Measurements from ENCODE around the gene WDR86. TPM values are rescaled to one million over a fixed set of nuclear protein-coding genes. Genes with fewer than 3 reads are reported as not detected.

WDR86 gene
- total and polyA plus RNA-seq, 2 of the 8 experiments (the other 6 are each of a cell fraction or from before 2014, with no cell fraction given) = 12.7 to 15.8 TPM

DNA sequence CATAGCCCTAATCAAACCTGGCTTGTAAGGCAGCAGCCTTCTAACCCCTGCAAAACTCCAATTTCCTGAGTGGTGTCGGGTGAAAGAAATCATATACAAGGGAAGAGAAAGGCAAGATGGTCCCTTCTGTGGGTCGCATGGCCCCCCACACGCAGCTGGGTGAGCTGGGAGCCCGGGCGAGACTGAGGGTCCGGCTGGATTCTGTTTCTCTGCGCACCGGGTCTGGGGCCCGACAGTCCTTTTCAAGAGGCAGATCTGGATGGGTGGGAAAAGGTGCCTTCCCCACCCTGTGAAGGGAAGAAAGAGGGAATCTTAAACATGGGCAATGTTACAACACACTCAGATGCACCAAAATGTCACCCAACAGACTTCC is 18.5 kb downstream of the WDR86 start (continued):
- TF ChIP-seq, protein P1, sequence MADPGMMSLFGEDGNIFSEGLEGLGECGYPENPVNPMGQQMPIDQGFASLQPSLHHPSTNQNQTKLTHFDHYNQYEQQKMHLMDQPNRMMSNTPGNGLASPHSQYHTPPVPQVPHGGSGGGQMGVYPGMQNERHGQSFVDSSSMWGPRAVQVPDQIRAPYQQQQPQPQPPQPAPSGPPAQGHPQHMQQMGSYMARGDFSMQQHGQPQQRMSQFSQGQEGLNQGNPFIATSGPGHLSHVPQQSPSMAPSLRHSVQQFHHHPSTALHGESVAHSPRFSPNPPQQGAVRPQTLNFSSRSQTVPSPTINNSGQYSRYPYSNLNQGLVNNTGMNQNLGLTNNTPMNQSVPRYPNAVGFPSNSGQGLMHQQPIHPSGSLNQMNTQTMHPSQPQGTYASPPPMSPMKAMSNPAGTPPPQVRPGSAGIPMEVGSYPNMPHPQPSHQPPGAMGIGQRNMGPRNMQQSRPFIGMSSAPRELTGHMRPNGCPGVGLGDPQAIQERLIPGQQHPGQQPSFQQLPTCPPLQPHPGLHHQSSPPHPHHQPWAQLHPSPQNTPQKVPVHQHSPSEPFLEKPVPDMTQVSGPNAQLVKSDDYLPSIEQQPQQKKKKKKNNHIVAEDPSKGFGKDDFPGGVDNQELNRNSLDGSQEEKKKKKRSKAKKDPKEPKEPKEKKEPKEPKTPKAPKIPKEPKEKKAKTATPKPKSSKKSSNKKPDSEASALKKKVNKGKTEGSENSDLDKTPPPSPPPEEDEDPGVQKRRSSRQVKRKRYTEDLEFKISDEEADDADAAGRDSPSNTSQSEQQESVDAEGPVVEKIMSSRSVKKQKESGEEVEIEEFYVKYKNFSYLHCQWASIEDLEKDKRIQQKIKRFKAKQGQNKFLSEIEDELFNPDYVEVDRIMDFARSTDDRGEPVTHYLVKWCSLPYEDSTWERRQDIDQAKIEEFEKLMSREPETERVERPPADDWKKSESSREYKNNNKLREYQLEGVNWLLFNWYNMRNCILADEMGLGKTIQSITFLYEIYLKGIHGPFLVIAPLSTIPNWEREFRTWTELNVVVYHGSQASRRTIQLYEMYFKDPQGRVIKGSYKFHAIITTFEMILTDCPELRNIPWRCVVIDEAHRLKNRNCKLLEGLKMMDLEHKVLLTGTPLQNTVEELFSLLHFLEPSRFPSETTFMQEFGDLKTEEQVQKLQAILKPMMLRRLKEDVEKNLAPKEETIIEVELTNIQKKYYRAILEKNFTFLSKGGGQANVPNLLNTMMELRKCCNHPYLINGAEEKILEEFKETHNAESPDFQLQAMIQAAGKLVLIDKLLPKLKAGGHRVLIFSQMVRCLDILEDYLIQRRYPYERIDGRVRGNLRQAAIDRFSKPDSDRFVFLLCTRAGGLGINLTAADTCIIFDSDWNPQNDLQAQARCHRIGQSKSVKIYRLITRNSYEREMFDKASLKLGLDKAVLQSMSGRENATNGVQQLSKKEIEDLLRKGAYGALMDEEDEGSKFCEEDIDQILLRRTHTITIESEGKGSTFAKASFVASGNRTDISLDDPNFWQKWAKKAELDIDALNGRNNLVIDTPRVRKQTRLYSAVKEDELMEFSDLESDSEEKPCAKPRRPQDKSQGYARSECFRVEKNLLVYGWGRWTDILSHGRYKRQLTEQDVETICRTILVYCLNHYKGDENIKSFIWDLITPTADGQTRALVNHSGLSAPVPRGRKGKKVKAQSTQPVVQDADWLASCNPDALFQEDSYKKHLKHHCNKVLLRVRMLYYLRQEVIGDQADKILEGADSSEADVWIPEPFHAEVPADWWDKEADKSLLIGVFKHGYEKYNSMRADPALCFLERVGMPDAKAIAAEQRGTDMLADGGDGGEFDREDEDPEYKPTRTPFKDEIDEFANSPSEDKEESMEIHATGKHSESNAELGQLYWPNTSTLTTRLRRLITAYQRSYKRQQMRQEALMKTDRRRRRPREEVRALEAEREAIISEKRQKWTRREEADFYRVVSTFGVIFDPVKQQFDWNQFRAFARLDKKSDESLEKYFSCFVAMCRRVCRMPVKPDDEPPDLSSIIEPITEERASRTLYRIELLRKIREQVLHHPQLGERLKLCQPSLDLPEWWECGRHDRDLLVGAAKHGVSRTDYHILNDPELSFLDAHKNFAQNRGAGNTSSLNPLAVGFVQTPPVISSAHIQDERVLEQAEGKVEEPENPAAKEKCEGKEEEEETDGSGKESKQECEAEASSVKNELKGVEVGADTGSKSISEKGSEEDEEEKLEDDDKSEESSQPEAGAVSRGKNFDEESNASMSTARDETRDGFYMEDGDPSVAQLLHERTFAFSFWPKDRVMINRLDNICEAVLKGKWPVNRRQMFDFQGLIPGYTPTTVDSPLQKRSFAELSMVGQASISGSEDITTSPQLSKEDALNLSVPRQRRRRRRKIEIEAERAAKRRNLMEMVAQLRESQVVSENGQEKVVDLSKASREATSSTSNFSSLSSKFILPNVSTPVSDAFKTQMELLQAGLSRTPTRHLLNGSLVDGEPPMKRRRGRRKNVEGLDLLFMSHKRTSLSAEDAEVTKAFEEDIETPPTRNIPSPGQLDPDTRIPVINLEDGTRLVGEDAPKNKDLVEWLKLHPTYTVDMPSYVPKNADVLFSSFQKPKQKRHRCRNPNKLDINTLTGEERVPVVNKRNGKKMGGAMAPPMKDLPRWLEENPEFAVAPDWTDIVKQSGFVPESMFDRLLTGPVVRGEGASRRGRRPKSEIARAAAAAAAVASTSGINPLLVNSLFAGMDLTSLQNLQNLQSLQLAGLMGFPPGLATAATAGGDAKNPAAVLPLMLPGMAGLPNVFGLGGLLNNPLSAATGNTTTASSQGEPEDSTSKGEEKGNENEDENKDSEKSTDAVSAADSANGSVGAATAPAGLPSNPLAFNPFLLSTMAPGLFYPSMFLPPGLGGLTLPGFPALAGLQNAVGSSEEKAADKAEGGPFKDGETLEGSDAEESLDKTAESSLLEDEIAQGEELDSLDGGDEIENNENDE (IDR thresholded peaks at IDR 0.05; ENCODE audit: insufficient replicate concordance, low read length) = no peak
- no peak for TF ChIP-seq JUN (IDR thresholded peaks at IDR 0.05; ENCODE audit: low read depth, low read length)
- TF ChIP-seq TEAD4 (IDR thresholded peaks at IDR 0.05; ENCODE audit: low read depth, low read length) = no peak
- TF ChIP-seq KDM1A (IDR thresholded peaks at IDR 0.05; ENCODE audit: borderline replicate concordance, low read length) = no peak
- TF ChIP-seq SIRT6 (IDR thresholded peaks at IDR 0.05; ENCODE audit: low read length) = no peak
- TF ChIP-seq FOSL1 (IDR thresholded peaks at IDR 0.05; ENCODE audit: insufficient read depth, low read depth, low read length) = no peak
- no peak for TF ChIP-seq TBP (IDR thresholded peaks at IDR 0.05; ENCODE audit: low read depth, low read length)
- TF ChIP-seq SP4 (IDR thresholded peaks at IDR 0.05; ENCODE audit: low read length) = no peak
- TF ChIP-seq SIN3A (conservative IDR thresholded peaks at IDR 0.05 in 1 of 2, IDR thresholded peaks at IDR 0.05 in 1 of 2; ENCODE audit: low read depth in 1 of 2, low read length in 2 of 2) = no peak
